ENCODE results near the gene SHKBP1.

SHKBP1 gene

GRCh38 chr19:40640744-40641143, 64.1 kb downstream of the SHKBP1 start:
- no peak for TF ChIP-seq CTCF (IDR thresholded peaks at IDR 0.05; ENCODE audit: control extremely low read depth, extremely low read depth, low read depth, missing control alignments)
- DNase-seq (ENCODE audit: extremely low spot score), result no peak
- CTCF ChIA-PET, result no interaction called here
- POLR2A ChIA-PET, result no interaction called here

Measured in GM10248 (cell line).